ENCODE data around the gene HIPK2.

The HIPK2 gene

GRCh38 chr7:139582671-139583155 lies 195.1 kb downstream of the HIPK2 start:
- Histone ChIP-seq H3K9me3 (ENCODE audit: low read length) (no peaks in the 10 kb centered on the region), H3K4me2 (ENCODE audit: low read length) (no peak overlapping the region), H3K4me3 (ENCODE audit: low read depth, low read length, poor library complexity, severe bottlenecking) (no peak overlapping the region), H3K79me2 (ENCODE audit: insufficient read depth, low read length) (no peaks in the 10 kb centered on the region), H3K27me3 (ENCODE audit: insufficient read depth, low read length) (0 out of 2 replicates have a peak, but pooled peaks cover 4% of the 10 kb centered on the region), H3K9me2 (ENCODE audit: low read depth, low read length) (no peaks in the 10 kb centered on the region), H3K36me3 (ENCODE audit: insufficient read depth, low read length) (no peaks in the 10 kb centered on the region), H3K9ac (ENCODE audit: low read length) (no peak overlapping the region), H3F3A (ENCODE audit: insufficient read depth, low read length) (no peaks in the 10 kb centered on the region), H3K4me1 (ENCODE audit: insufficient read depth, low read length, severe bottlenecking) (no peaks in the 10 kb centered on the region), H3K27ac (ENCODE audit: low read depth, low read length, poor library complexity, severe bottlenecking) (no peak overlapping the region), H2AFZ (ENCODE audit: low read length) (no peak overlapping the region), H4K20me1 (ENCODE audit: insufficient read depth, low read length) (no peaks in the 10 kb centered on the region)
- TF ChIP-seq, protein P1, sequence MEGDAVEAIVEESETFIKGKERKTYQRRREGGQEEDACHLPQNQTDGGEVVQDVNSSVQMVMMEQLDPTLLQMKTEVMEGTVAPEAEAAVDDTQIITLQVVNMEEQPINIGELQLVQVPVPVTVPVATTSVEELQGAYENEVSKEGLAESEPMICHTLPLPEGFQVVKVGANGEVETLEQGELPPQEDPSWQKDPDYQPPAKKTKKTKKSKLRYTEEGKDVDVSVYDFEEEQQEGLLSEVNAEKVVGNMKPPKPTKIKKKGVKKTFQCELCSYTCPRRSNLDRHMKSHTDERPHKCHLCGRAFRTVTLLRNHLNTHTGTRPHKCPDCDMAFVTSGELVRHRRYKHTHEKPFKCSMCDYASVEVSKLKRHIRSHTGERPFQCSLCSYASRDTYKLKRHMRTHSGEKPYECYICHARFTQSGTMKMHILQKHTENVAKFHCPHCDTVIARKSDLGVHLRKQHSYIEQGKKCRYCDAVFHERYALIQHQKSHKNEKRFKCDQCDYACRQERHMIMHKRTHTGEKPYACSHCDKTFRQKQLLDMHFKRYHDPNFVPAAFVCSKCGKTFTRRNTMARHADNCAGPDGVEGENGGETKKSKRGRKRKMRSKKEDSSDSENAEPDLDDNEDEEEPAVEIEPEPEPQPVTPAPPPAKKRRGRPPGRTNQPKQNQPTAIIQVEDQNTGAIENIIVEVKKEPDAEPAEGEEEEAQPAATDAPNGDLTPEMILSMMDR (IDR thresholded peaks at IDR 0.05; ENCODE audit: low read length): no peak
- TF ChIP-seq EZH2 (IDR thresholded peaks at IDR 0.05; ENCODE audit: borderline replicate concordance, low read length): no peak

DNA sequence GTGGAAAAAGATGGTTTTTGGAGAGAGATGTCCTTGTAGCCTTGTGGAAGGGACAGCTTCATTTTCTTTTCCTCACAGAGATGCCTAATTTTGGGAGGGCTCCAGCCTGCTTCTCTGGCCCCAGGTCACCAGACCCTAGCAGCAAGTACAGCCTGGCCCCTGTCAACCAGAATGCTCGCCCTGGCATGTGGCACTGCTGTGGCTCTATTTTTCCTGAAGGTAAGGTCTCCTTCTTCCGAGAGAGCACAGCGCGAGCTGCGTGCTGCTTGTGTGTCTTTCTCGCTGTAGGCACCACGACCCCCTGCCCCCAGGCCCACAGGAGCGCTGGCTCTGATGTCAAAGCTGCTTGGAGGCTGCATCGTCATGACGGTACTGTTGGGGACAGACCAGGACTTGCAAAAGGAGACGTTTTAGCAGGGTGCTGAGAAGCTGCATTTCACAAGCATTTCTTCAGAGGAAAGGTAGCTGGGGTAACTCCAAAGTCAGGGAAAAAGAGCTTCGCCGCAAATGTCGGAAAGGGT lies 195.6 kb downstream of the HIPK2 start:
- Histone ChIP-seq H4K20me1 (ENCODE audit: insufficient read depth, low read length) (no peaks in the 10 kb centered on the region), H3K9me3 (ENCODE audit: low read length) (no peaks in the 10 kb centered on the region), H3F3A (ENCODE audit: insufficient read depth, low read length) (no peaks in the 10 kb centered on the region), H3K36me3 (ENCODE audit: insufficient read depth, low read length) (no peaks in the 10 kb centered on the region), H3K27ac (ENCODE audit: low read depth, low read length, poor library complexity, severe bottlenecking) (no peak overlapping the region), H3K27me3 (ENCODE audit: insufficient read depth, low read length) (0 out of 2 replicates have a peak, but pooled peaks cover 4% of the 10 kb centered on the region), H3K9me2 (ENCODE audit: low read depth, low read length) (no peaks in the 10 kb centered on the region), H3K4me1 (ENCODE audit: insufficient read depth, low read length, severe bottlenecking) (no peaks in the 10 kb centered on the region), H3K79me2 (ENCODE audit: insufficient read depth, low read length) (no peaks in the 10 kb centered on the region), H3K9ac (ENCODE audit: low read length) (no peak overlapping the region), H3K4me2 (ENCODE audit: low read length) (no peak overlapping the region), H2AFZ (ENCODE audit: low read length) (no peak overlapping the region), H3K4me3 (ENCODE audit: low read depth, low read length, poor library complexity, severe bottlenecking) (no peak overlapping the region)
- TF ChIP-seq EZH2 (IDR thresholded peaks at IDR 0.05; ENCODE audit: borderline replicate concordance, low read length): no peak
- TF ChIP-seq, protein P1 (IDR thresholded peaks at IDR 0.05; ENCODE audit: low read length): no peak

GRCh38 chr7:139580435-139580834 lies 197.4 kb downstream of the HIPK2 start:
- Histone ChIP-seq H3K27ac (ENCODE audit: low read depth, low read length, poor library complexity, severe bottlenecking) (no peak overlapping the region), H3K9me3 (ENCODE audit: low read length) (no peaks in the 10 kb centered on the region), H3K4me1 (ENCODE audit: insufficient read depth, low read length, severe bottlenecking) (no peaks in the 10 kb centered on the region), H3F3A (ENCODE audit: insufficient read depth, low read length) (no peaks in the 10 kb centered on the region), H4K20me1 (ENCODE audit: insufficient read depth, low read length) (no peaks in the 10 kb centered on the region), H3K27me3 (ENCODE audit: insufficient read depth, low read length) (0 out of 2 replicates have a peak, but pooled peaks cover 4% of the 10 kb centered on the region), H3K79me2 (ENCODE audit: insufficient read depth, low read length) (no peaks in the 10 kb centered on the region), H3K9ac (ENCODE audit: low read length) (no peak overlapping the region), H3K9me2 (ENCODE audit: low read depth, low read length) (no peaks in the 10 kb centered on the region), H3K4me3 (ENCODE audit: low read depth, low read length, poor library complexity, severe bottlenecking) (no peak overlapping the region), H3K36me3 (ENCODE audit: insufficient read depth, low read length) (no peaks in the 10 kb centered on the region), H2AFZ (ENCODE audit: low read length) (no peak overlapping the region), H3K4me2 (ENCODE audit: low read length) (no peak overlapping the region)
- TF ChIP-seq, protein P1 (IDR thresholded peaks at IDR 0.05; ENCODE audit: low read length): no peak
- no peak for TF ChIP-seq EZH2 (IDR thresholded peaks at IDR 0.05; ENCODE audit: borderline replicate concordance, low read length)

Data from OCI-LY1 (cell line).